Neural cell (in vitro differentiated cells): ENCODE data around the gene GLB1L. TPM values are rescaled to one million over a fixed set of nuclear protein-coding genes. Genes with fewer than 3 reads are reported as not detected.
"Not testable (repeated sequence)": the region's sequence is repeated elsewhere in the genome, so short reads cannot be mapped to it uniquely, and the experiment has no call there.

Experiments used
- H2AFZ ChIP-seq: fragments of 200-600, 300-800 bp; sonication (generic), shearing (Covaris generic); 2 replicates; pipeline ENCODE4 v1.6.0; 2014; ENCODE audit warnings: low read depth, mild to moderate bottlenecking, antibody characterized with exemption, low read length, moderate library complexity
- H3F3A ChIP-seq: fragments of 200-600 bp; shearing (Covaris generic); 2 replicates; pipeline ENCODE4 v1.6.1; 2016; ENCODE audit warnings: mild to moderate bottlenecking, moderate library complexity, mixed read lengths, antibody characterized with exemption, low read length; ENCODE audit not compliant: insufficient read depth, poor library complexity, severe bottlenecking
- H3K27ac ChIP-seq: fragments of 200-600, 300-800 bp; sonication (generic), shearing (Covaris generic); 2 replicates; pipeline ENCODE4 v1.5.1; 2014; ENCODE audit warnings: mild to moderate bottlenecking, low read length, moderate library complexity
- H3K27me3 ChIP-seq: fragments of 300-800, 200-600 bp; sonication (generic), shearing (Covaris generic); 2 replicates; pipeline ENCODE4 v1.6.0; 2014; ENCODE audit warnings: mild to moderate bottlenecking, low read depth, low read length, moderate library complexity; ENCODE audit not compliant: insufficient read depth
- H3K36me3 ChIP-seq: fragments of 300-800, 200-600 bp; sonication (generic), shearing (Covaris generic); 2 replicates; pipeline ENCODE4 v1.5.1; 2014; ENCODE audit warnings: mild to moderate bottlenecking, antibody characterized with exemption, low read length, moderate library complexity; ENCODE audit not compliant: insufficient read depth
- H3K4me2 ChIP-seq: fragments of 300-800, 200-600 bp; sonication (generic), shearing (Covaris generic); 2 replicates; pipeline ENCODE4 v1.6.0; 2014; ENCODE audit warnings: mild to moderate bottlenecking, low read length
- H3K4me3 ChIP-seq: fragments of 300-800, 200-600 bp; sonication (generic), shearing (Covaris generic); 2 replicates; pipeline ENCODE4 v1.5.1; 2014; ENCODE audit warnings: mild to moderate bottlenecking, low read length, moderate library complexity
- H3K79me2 ChIP-seq: fragments of 200-600 bp; shearing (Covaris generic); replicated peaks from 2 replicates; pipeline ENCODE4 v1.6.0; 2014; ENCODE audit warnings: mild to moderate bottlenecking, low read length, moderate library complexity; ENCODE audit not compliant: insufficient read depth
- H3K9ac ChIP-seq: fragments of 300-800, 200-600 bp; sonication (generic), shearing (Covaris generic); 2 replicates; pipeline ENCODE4 v1.6.1; 2016; ENCODE audit warnings: mild to moderate bottlenecking, low read length, mixed read lengths
- H3K9me2 ChIP-seq: fragments of 200-600 bp; shearing (Covaris generic); 2 replicates; pipeline ENCODE4 v1.6.1; 2016; ENCODE audit warnings: mild to moderate bottlenecking, low read length, mixed read lengths; ENCODE audit not compliant: insufficient read depth
- H3K9me3 ChIP-seq: fragments of 200-600, 300-800 bp; sonication (generic), shearing (Covaris generic); 2 replicates; pipeline ENCODE4 v1.6.1; 2016; ENCODE audit warnings: mild to moderate bottlenecking, mixed run types, low read length, moderate library complexity, mixed read lengths
- H4K20me1 ChIP-seq: fragments of 200-600 bp; shearing (Covaris generic); 2 replicates; pipeline ENCODE4 v1.6.1; 2016; ENCODE audit warnings: mild to moderate bottlenecking, mixed run types; ENCODE audit not compliant: insufficient read depth
- CTCF ChIP-seq: fragments of 450-650 bp; IDR thresholded peaks from 2 replicates; pipeline ENCODE4 v1.5.1; 2014; ENCODE audit warnings: antibody characterized with exemption, mild to moderate bottlenecking, moderate library complexity; ENCODE audit not compliant: poor library complexity, severe bottlenecking
- EP300 ChIP-seq: fragments of 450-650 bp; conservative IDR thresholded peaks from 2 replicates; pipeline ENCODE4 v1.6.1; 2014; ENCODE audit warnings: antibody characterized with exemption, mild to moderate bottlenecking, moderate library complexity; ENCODE audit not compliant: poor library complexity, severe bottlenecking
- EZH2 ChIP-seq: fragments of 200-600, 300-800 bp; shearing (Covaris generic), sonication (generic); IDR thresholded peaks from 2 replicates; pipeline ENCODE4 v1.6.1; 2014; ENCODE audit warnings: antibody characterized with exemption, low read length, borderline replicate concordance, mild to moderate bottlenecking; ENCODE audit not compliant: insufficient read depth, poor library complexity, severe bottlenecking
- MXI1 ChIP-seq: fragments of 450-650 bp; conservative IDR thresholded peaks from 2 replicates; pipeline ENCODE4 v1.6.1; 2014; ENCODE audit warnings: antibody characterized with exemption, mild to moderate bottlenecking; ENCODE audit not compliant: poor library complexity, severe bottlenecking
- POLR2AphosphoS5 ChIP-seq: IDR thresholded peaks from 2 replicates; pipeline ENCODE4 v1.6.1; 2012
- RAD21 ChIP-seq: fragments of 450-650 bp; conservative IDR thresholded peaks from 2 replicates; pipeline ENCODE4 v1.6.1; 2014; ENCODE audit warnings: antibody characterized with exemption, mild to moderate bottlenecking, moderate library complexity
- REST ChIP-seq: IDR thresholded peaks from 2 replicates; pipeline ENCODE4 v1.6.1; 2012; ENCODE audit warnings: borderline replicate concordance
- SMC3 ChIP-seq: fragments of 450-650 bp; conservative IDR thresholded peaks from 2 replicates; pipeline ENCODE4 v1.6.1; 2014; ENCODE audit warnings: antibody characterized with exemption, mild to moderate bottlenecking, moderate library complexity; ENCODE audit not compliant: poor library complexity
- TAF1 ChIP-seq: IDR thresholded peaks from 2 replicates; pipeline ENCODE4 v1.6.1; 2012; ENCODE audit warnings: low read depth
- polyA plus RNA-seq: library from polyadenylated mRNA; depleted of rRNA; stranded (reverse); fragments of >200 nt; gene quantifications from 2 replicates; pipeline ENCODE4 v1.2.3, GENCODE V29; 2014

GLB1L gene
- polyA plus RNA-seq, 1 donor from 2014 or later: 12.9 TPM

- TF ChIP-seq REST (no peak), TAF1 (no peak), EZH2 (no peak), EP300 (no peak)
- Histone ChIP-seq H2AFZ (no peak overlapping the region), H3K9me3 (no peaks in the 10 kb centered on the region), H3K9me2 (no peaks in the 10 kb centered on the region), H3K4me3 (no peak overlapping the region), H3K27ac (no peak overlapping the region), H3K36me3 (no peaks in the 10 kb centered on the region), H4K20me1 (no peaks in the 10 kb centered on the region), H3K4me2 (no peak overlapping the region), H3K9ac (no peak overlapping the region), H3F3A (no peaks in the 10 kb centered on the region), H3K27me3 (no peaks in the 10 kb centered on the region), H3K79me2 (no peaks in the 10 kb centered on the region)
Observed at GRCh38 chr2:219205165-219205538, 40.1 kb downstream of the GLB1L start.

GRCh38 chr2:219204425-219205164 is 40.6 kb downstream of the GLB1L start:
- no peaks in the 10 kb centered on the region for H3K27me3 ChIP-seq
- no peaks in the 10 kb centered on the region for H4K20me1 ChIP-seq
- H3F3A ChIP-seq: no peaks in the 10 kb centered on the region
- no peak overlapping the region for H3K27ac ChIP-seq
- H3K4me3 ChIP-seq: no peak overlapping the region
- no peaks in the 10 kb centered on the region for H3K9me3 ChIP-seq
- no peaks in the 10 kb centered on the region for H3K36me3 ChIP-seq
- H3K9ac ChIP-seq: no peak overlapping the region
- H3K79me2 ChIP-seq: no peaks in the 10 kb centered on the region
- no peaks in the 10 kb centered on the region for H3K9me2 ChIP-seq
- H3K4me2 ChIP-seq: no peak overlapping the region
- H2AFZ ChIP-seq: no peak overlapping the region
- no peak for TF ChIP-seq CTCF
- TF ChIP-seq SMC3: no peak
- no peak for TF ChIP-seq RAD21
- TF ChIP-seq POLR2AphosphoS5: no peak
- TF ChIP-seq TAF1: no peak
- TF ChIP-seq REST: no peak
- no peak for TF ChIP-seq EP300
- TF ChIP-seq EZH2: no peak
- no peak for TF ChIP-seq MXI1

GRCh38 chr2:219201331-219201730 is 43.9 kb downstream of the GLB1L start:
- not testable (repeated sequence) for H3K9ac ChIP-seq, H2AFZ ChIP-seq, H3K9me2 ChIP-seq, H3K4me2 ChIP-seq, H3K79me2 ChIP-seq, H3K27me3 ChIP-seq, H3F3A ChIP-seq, H3K27ac ChIP-seq, H3K9me3 ChIP-seq, H3K4me3 ChIP-seq, H3K36me3 ChIP-seq, H4K20me1 ChIP-seq

GRCh38 chr2:219200502-219201326 is 44.5 kb downstream of the GLB1L start:
- H3K27ac ChIP-seq, H3K79me2 ChIP-seq, H3K4me3 ChIP-seq, H3K9ac ChIP-seq, H3K4me2 ChIP-seq, H4K20me1 ChIP-seq, H3F3A ChIP-seq, H3K27me3 ChIP-seq, H2AFZ ChIP-seq, H3K9me3 ChIP-seq, H3K36me3 ChIP-seq, H3K9me2 ChIP-seq: not testable (repeated sequence)
